HUES48 (cell line): ENCODE results near the gene LAMA5.

ENCODE experiments used
- H3K27ac ChIP-seq: one replicate; pipeline ENCODE4 v1.7.0; 2013; ENCODE audit warnings: low read depth, low read length, inconsistent platforms
- H3K27me3 ChIP-seq: 2 replicates; pipeline ENCODE4 v1.6.1; 2013; ENCODE audit warnings: mild to moderate bottlenecking, low read length; ENCODE audit not compliant: control insufficient read depth, insufficient read depth
- H3K36me3 ChIP-seq: 2 replicates; pipeline ENCODE4 v1.6.1; 2013; ENCODE audit warnings: low read length; ENCODE audit not compliant: control insufficient read depth, insufficient read depth
- H3K4me1 ChIP-seq: 2 replicates; pipeline ENCODE4 v1.6.1; 2013; ENCODE audit warnings: mild to moderate bottlenecking, low read length; ENCODE audit not compliant: control insufficient read depth, insufficient read depth
- H3K4me3 ChIP-seq: 2 replicates; pipeline ENCODE4 v1.5.1; 2013; ENCODE audit warnings: mild to moderate bottlenecking, low read depth, low read length
- H3K9ac ChIP-seq: 2 replicates; pipeline ENCODE4 v1.6.1; 2013; ENCODE audit warnings: mild to moderate bottlenecking, low read depth, low read length, moderate library complexity
- H3K9me3 ChIP-seq: 2 replicates; pipeline ENCODE4 v1.6.1; 2013; ENCODE audit warnings: low read length; ENCODE audit not compliant: control insufficient read depth, insufficient read depth

LAMA5 gene

DNA sequence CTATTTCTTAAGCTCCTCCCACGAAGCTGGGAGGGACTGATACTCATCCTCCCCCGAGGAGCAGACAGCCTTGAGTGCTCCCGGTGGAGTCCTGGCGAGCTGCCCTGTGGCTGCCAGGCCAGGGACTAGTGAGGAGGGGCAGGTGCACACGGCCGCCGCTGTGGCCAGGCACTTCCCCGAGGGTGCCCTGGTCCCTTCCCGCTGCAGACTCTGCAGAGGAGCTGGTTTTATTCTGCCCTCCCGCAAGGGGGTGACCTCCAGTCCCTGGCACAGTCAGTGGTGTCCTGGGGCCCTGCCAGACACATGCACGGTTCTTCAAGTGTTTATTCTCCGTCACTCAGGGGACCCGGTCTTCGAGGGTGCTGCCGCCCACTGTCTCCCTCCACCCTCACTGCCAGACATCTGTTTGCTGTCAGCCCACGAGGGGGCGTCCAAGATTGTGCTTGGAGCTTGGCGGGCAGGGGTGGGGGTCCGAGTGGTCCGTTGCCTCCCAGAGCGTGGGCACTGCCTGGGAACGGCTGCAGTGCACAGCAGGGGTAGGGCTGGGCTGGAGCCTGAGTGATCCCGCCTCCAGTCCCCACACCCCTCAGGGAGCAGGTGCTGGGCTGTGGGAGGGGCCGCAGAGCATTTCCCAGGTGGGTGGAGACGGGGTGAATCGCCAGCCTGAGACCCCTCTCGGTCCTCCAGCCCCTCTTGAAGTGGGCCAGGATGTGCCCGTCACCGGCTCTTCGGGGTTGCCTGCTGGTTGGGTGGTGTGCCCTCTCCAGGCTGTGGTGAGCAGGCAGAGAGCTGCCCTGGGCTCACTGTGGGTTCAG, 43.0 kb upstream of the LAMA5 start:
- Histone ChIP-seq H3K27ac (no peak overlapping the region), H3K4me1 (peaks cover 6% of the 10 kb centered on the region; the same call in 1 of the 2 replicates), H3K4me3 (no peak overlapping the region; the same call in 1 of the 2 replicates), H3K36me3 (no peaks in the 10 kb centered on the region), H3K9me3 (no peaks in the 10 kb centered on the region), H3K9ac (no peak overlapping the region), H3K27me3 (peaks cover 6% of the 10 kb centered on the region; the same call in 1 of the 2 replicates)

DNA sequence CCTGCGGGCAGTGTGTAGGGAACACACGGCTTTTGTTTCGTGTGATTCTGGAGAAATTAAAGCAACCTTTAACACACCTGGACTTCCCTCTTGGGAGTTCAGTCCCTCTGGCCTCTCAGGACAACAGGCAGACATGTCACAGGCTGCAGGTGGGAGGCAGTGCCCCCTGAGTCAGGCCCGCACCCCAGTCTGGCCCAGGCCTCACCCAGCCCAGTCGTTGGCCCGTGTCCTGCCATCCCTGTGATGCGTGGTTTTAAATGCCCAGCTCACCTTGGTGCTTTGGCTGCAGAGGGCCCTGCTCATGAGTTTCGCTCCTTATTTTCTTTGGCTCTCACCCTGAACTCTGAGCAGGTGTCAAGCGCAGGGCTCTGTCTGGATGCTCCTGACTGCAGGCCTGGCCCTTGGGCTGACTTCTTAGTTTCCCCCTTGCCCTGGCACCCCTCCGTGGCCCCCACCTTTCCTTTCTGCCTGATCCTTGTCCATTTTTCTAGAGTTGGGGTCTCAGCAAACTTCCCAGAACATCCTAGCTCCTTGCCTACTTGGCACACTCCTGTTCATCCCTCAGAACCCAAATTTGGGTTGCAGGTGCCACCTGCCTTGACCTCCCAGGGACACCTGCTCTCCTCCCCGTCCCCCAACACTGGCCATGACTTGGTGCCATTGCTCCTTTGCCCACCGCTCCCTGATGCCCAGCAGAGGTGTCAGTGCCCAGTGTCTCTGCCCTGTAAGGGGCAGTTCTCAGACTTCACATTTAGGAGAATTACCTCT, 42.2 kb upstream of the LAMA5 start:
- Histone ChIP-seq H3K36me3 (no peaks in the 10 kb centered on the region), H3K27ac (no peak overlapping the region), H3K9ac (no peak overlapping the region), H3K27me3 (peaks cover 6% of the 10 kb centered on the region; the same call in 1 of the 2 replicates), H3K4me1 (peaks cover 6% of the 10 kb centered on the region; the same call in 1 of the 2 replicates), H3K4me3 (no peak overlapping the region), H3K9me3 (no peaks in the 10 kb centered on the region)

DNA sequence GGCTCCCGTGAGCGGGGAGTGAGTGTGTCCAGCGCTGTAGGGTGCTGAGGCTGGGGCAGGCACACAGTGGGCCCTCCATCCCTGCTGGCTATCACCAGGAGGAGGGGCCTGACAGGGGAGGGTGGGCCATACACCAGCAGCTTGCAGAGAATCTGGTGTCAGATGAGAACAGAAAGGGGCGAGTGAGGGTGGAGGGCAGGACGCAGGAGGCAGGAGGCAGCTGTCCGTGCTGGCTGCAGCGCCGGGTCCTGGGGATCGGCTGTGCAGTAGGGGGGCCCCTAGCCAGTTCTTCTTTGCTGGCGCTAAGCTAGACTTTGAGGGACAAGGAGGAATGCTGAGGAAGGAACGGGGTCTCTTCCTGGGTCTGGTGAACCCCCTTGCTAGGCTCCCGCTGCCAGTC, 41.5 kb upstream of the LAMA5 start:
- Histone ChIP-seq H3K4me3 (no peak overlapping the region), H3K27ac (no peak overlapping the region), H3K36me3 (no peaks in the 10 kb centered on the region), H3K4me1 (peaks cover 6% of the 10 kb centered on the region; the same call in 1 of the 2 replicates), H3K9ac (no peak overlapping the region), H3K9me3 (no peaks in the 10 kb centered on the region), H3K27me3 (peaks cover 6% of the 10 kb centered on the region; the same call in 1 of the 2 replicates)

DNA sequence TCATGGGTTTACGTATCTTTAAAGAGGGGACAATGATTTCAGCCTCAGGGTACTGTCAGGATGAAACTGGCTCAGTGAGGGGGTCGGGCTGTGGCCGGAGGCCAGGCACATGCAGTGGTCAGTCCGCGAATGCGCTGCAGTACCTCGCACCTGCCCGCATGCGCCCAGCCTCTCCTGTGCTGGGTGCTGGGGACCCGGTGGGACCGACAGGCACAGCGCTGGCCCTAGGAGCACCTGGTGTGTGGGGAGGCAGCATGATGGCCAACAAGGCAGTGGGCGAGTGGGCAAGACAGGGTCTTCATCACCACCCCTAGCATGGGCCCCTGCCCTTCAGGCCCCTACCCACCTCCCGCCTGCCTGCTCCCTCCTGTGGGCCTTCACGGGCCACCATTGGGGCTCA, 40.9 kb upstream of the LAMA5 start:
- peaks cover 6% of the 10 kb centered on the region; the same call in 1 of the 2 replicates for H3K27me3 ChIP-seq
- H3K9me3 ChIP-seq: no peaks in the 10 kb centered on the region
- no peak overlapping the region for H3K27ac ChIP-seq
- no peak overlapping the region for H3K9ac ChIP-seq
- peaks cover 1% of the 10 kb centered on the region; the same call in 1 of the 2 replicates for H3K36me3 ChIP-seq
- H3K4me3 ChIP-seq: no peak overlapping the region
- H3K4me1 ChIP-seq: peaks cover 6% of the 10 kb centered on the region; the same call in 1 of the 2 replicates

DNA sequence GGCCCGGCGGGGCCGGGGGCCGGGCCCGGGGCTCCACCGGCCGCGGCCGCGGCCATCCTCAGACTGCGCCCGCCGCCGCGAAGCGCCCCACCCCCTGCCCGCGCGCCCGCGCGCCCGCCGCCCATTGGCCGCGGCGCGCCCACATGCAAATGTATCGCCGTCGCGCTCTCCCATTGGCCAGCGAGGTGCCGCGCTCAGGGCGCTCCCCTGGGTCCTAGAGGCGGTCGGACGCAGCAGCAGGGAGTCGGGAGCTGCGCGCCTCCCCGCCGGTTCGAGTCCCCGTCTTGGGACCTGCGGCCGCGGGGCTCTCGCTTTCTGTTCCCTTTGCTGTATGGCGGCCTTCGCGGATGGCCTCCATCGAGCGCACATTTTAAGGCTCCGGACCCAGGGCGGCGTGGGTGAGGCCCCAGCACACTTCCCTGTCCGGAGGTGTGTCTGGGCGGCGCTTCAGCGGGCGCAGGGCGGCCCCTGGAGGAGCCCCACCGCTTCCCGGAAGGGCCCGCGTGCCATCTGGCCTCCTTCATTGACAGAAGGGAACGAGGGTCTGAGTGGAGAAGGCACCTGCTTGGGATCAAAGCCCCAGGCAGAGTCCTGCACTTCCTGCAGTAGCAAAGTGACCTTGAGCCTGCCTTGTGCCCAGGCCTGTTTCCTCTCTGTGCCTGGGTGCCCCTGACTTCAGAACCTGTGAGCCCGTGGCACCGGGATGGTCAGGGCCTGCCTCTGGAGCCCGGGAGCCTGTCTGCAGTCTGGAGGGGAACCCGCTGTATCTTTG, 40.3 kb upstream of the LAMA5 start, which contains the start of gene CABLES2:
TSS of gene CABLES2 (minus strand) at position 65 of the 772 bp plus-strand sequence. CDS start at position 56, 9 bp downstream.
- H3K9ac ChIP-seq: peak within 1 kb of the TSS; percentile 56; the same call in 1 of the 2 replicates
- H3K27ac ChIP-seq: no peak within 1 kb of the TSS
- H3K9me3 ChIP-seq: no peaks in the 10 kb centered on the region
- H3K36me3 ChIP-seq: peaks cover 6% of the 10 kb centered on the region; the same call in 1 of the 2 replicates
- peaks cover 6% of the 10 kb centered on the region; the same call in 1 of the 2 replicates for H3K27me3 ChIP-seq
- H3K4me3 ChIP-seq: peak within 1 kb of the TSS; percentile 69
- H3K4me1 ChIP-seq: peaks cover 6% of the 10 kb centered on the region; the same call in 1 of the 2 replicates

DNA sequence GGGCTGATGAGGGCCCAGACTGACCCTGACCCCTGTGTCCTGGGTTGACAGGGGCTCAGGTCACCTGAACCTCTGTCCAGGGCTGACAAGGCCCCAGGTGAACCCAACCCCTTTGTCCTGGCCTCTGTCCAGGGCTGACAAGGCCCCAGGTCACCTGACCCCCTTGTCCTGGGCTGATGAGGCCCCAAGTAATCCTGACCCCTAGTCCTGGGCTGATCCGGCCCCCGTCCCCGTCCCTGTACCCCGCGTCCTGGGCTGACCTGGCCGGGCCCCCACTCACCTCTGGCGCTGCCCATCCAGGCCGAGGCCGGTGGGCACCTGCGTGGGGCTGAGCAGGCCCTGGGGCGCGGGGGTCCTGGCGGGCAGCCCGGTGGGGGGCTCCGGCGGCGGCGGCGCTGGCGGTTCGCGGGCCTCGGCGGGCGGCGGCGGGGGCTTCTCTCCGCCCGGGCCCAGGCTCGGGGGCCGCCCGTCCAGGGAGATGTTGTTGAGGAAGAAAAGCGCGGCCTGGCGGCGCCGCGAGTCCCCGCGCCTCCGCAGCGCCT, 39.6 kb upstream of the LAMA5 start:
- Histone ChIP-seq H3K27ac (no peak overlapping the region), H3K27me3 (peaks cover 6% of the 10 kb centered on the region; the same call in 1 of the 2 replicates), H3K36me3 (peaks cover 6% of the 10 kb centered on the region; the same call in 1 of the 2 replicates), H3K9me3 (no peaks in the 10 kb centered on the region), H3K4me1 (peaks cover 6% of the 10 kb centered on the region; the same call in 1 of the 2 replicates), H3K9ac (no peak overlapping the region), H3K4me3 (peak overlapping the region; percentile 69)

DNA sequence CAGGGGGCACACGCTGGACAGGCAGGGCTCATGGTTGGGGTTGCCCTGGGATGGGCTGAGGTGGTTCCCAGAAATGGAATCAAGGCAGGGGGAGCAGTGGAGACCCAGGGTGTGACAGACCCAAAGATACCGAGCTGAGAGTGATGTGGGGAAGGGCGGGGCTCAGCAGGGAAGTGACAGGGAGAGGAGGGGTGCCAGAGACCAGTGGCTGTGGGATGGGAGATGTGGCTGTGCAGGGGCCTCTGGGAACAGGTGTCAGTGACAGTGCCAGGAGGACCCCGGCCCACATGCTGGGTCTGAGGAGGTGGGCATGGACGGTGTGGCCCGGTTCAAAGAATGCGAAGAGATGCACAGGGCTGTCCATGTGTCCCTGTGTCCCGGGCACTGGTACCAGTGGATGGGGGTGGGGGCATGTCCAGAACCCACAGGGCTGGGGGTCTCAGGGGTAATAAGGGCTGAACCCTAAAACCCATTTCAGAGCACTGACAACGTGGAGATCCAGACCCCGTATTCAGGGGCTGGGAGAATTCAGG, 38.9 kb upstream of the LAMA5 start:
- Histone ChIP-seq H3K27ac (no peak overlapping the region), H3K9me3 (no peaks in the 10 kb centered on the region), H3K9ac (no peak overlapping the region), H3K36me3 (peaks cover 6% of the 10 kb centered on the region; the same call in 1 of the 2 replicates), H3K4me1 (peaks cover 6% of the 10 kb centered on the region; the same call in 1 of the 2 replicates), H3K4me3 (peak overlapping the region; percentile 69), H3K27me3 (peaks cover 6% of the 10 kb centered on the region; the same call in 1 of the 2 replicates)

DNA sequence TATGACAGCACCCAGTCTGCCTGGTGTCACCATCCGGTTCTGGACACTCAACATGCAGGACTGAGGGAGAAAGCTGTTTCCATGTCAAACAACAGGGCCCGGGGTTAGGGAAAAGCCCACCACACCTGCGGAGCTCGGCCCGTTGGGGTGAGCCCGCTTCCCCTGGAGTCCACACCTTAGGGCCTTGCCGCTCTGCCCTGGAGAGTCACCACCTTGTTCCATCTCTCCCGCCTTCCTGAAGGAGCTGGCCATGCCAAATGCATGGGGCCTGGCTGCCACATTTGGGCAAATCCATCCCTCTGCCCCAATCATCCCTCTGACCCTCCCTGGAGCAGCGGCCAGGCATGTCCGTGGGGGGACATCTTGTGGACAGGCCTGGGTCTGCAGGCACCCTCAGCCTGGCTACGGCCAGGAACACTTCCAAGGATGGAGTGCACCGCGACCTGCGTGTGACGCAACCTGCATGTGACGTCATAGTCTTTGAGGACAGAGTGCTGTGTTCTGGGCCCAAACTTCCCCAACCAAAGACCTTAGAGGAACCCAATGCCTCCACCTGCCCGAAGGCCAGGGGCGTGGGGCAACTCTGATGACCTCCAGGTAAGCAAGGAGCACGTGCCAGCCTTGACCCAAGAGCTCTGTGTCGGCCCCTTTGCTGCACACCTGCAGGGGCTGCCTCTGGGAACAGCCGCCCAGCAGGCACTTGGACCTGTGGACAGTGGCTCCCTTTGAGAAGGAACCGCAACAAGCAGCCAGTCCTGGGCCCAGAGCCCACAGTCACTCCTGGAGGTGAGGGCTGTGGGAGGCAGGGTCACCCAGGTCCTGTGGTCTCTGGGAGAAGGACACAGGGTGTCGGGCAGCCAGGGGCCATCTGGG, 38.2 kb upstream of the LAMA5 start:
- Histone ChIP-seq H3K4me3 (no peak overlapping the region), H3K27ac (no peak overlapping the region), H3K4me1 (peaks cover 6% of the 10 kb centered on the region; the same call in 1 of the 2 replicates), H3K27me3 (peaks cover 6% of the 10 kb centered on the region; the same call in 1 of the 2 replicates), H3K9ac (no peak overlapping the region), H3K9me3 (no peaks in the 10 kb centered on the region), H3K36me3 (peaks cover 6% of the 10 kb centered on the region; the same call in 1 of the 2 replicates)

DNA sequence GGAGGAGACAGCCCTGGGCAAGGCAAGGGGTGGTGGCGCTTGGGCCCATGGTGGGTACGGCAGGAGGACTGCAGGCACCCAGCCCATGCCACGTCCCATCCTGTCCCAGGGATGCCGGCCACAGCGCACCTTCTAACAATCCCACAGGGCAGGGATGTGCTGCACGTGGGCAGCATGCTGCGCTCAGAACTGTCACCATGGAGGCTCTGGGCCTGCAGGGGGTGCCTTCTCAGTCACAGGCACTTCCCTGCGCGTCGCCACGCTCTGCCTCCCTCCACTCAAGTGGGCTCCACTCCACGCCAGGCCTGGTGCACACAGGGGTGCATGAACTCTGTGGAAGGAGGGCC, 37.6 kb upstream of the LAMA5 start:
- Histone ChIP-seq H3K27me3 (peaks cover 6% of the 10 kb centered on the region; the same call in 1 of the 2 replicates), H3K4me3 (no peak overlapping the region), H3K9me3 (no peaks in the 10 kb centered on the region), H3K4me1 (peaks cover 6% of the 10 kb centered on the region; the same call in 1 of the 2 replicates), H3K9ac (no peak overlapping the region), H3K36me3 (peaks cover 6% of the 10 kb centered on the region; the same call in 1 of the 2 replicates), H3K27ac (no peak overlapping the region)
